HG03354 (cell line): ENCODE data around the gene SBK3.
"Not testable (repeated sequence)": the region's sequence is repeated elsewhere in the genome, so short reads cannot be mapped to it uniquely, and the experiment has no call there.

ENCODE experiments used
- ATAC-seq: cut with Tn5 transposase; IDR thresholded peaks from one replicate; pipeline ENCODE4 v1.9.1; 2021; ENCODE audit warnings: mild to moderate bottlenecking; ENCODE audit not compliant: unreplicated experiment, poor library complexity, severe bottlenecking

The SBK3 gene

GRCh38 chr19:55544014-55544413 is 1.3 kb downstream of the SBK3 start:
- ATAC-seq: no peak

- no peak for ATAC-seq
Measured at GRCh38 chr19:55543567-55543966, 1.8 kb downstream of the SBK3 start.

DNA sequence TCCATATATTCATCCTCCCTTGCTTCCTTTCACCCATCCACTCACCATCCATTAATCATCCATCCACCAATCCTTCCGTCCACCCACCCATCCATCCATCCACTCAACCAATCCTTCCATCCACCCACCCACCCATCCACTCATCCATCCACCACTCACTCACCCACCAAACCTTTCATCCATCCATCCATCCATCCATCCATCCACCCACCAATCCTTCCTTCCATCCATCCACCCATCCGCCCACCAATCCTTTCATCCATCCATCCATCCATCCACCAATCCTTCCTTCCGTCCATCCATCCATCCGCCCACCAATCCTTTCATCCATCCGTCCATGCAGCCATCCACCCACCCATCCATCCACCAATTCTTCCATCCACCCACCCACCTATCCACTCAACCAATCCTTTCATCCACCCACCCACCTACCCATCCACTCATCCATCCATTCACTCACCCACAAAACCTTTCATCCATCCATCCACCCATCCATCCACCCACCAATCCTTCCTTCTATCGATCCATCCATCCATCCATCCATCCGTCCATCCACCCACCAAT is 3.0 kb downstream of the SBK3 start:
- no peak for ATAC-seq

GRCh38 chr19:55541091-55541490 is 4.3 kb downstream of the SBK3 start:
- no peak for ATAC-seq

DNA sequence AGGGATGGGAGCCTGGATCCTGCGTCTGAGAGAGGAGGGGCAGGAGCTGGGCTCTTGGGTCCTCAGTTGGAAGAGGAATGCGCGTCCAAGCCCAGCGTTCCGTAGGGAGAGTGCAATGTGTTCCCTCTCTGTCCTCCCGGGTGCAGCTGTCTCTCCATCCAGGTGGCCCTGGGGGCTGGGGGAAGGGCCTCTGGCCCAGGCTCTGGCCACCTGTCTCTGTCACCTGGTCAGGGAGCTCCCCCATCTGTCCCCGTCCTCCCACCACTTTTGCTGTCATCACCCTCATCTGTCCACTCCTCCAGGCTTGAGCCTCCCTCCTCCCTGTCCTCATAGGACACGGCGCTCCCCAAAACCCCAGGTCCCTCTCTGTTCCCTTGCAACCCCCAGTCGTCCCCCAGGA is 4.7 kb downstream of the SBK3 start:
- ATAC-seq: no peak

GRCh38 chr19:55539090-55539984 is 6.0 kb downstream of the SBK3 start:
- no peak for ATAC-seq

- ATAC-seq: no peak
Measured at GRCh38 chr19:55538132-55538531, 7.2 kb downstream of the SBK3 start.

GRCh38 chr19:55537741-55538111 is 7.6 kb downstream of the SBK3 start:
- no peak for ATAC-seq

DNA sequence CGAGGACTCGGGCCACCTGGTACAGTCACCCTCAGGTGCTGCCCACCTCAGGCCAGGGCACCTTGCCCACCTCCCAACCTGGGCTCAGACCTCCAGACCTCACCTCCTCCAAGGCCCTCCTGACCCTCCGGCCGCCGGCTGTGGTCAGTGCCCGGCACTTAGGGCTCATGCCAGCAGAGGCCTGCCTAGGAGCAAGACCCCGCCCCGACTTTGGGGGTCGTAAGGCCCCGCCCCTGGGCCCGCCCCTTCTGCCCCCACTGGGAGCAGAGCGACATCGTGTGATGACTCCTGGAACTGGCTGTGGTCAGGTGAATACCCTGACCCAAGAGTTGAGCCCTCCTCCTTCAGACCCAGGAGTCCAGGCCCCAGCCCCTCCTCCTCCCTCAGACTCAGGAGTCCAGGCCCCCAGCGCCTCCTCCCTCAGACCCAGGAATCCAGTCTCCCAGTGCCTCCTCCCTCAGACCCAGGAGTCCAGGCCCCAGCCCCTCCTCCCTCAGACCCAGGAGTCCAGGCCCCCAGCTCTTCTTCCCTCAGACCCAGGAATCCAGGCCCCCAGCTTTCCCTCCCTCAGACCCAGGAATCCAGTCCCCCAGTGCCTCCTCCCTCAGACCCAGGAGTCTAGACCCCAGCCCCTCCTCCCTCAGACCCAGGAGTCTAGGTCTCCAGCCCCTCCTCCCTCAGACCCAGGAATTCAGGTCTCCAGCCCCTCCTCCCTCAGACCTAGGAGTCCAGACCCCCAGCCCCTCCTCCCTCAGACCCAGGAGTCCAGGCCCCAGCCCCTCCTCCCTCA is 8.2 kb downstream of the SBK3 start, which contains the start of gene SBK2:
TSS of gene SBK2 (minus strand) at position 183 of the 790 bp plus-strand sequence. CDS start 839 bp downstream, outside the sequence.
- no peak for ATAC-seq

GRCh38 chr19:55536366-55536765 is 9.0 kb downstream of the SBK3 start:
- ATAC-seq: no peak

GRCh38 chr19:55535965-55536350 is 9.4 kb downstream of the SBK3 start:
- no peak for ATAC-seq

DNA sequence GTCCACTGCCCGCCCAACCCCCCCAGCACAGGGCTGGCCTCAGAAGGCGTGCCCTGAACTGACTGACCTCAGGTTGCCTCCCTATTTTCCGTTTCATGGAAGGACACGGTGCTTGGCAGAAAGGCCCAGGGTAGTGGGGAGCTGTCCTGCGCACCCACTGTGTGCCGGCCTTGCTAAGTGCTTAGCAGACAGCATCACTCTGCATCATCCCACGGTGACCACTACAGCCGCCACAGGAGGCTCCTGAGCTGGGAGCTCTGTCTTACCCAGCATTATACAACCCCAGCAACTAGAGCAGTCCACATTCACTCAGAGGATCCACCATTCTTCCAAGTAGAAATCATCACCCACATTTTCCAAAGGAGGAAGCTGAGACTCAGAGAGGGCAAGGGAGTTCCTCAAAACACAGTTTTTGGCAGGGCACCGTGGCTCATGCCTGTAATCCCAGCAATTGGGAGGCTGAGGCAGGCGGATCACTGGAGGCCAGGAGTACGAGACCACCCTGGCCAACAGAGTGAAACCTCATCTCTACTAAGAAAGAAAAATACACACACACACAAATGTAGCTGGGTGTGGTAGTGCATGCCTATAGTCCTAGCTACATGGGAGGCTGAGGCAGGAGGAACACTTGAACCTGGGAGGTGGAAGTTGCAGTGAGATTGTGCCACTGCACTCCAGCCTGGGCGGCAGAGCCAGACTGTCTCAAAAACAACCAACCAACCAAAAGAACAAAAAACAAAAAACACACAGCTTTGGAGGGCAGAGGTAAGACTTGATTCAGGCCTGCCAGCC is 10.0 kb downstream of the SBK3 start:
- no peak for ATAC-seq

DNA sequence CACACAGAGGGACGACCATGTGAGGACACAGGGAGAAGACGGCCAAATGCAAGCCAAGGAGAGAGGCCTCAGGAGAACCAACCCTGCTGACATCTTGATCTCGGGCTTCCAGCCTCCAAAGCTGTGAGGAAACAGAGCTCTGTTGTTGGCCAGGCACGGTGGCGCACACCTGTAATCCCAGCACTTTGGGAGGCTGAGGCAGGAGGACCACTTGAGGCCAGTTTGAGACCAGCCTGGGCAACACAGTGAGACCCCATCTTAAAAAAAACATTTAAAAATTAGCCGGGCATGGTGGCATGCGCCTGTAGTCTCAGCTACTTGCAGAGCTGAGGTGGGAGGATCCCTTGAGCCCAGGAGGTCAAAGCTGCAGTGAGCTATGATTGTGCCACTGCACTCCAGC is 11.1 kb downstream of the SBK3 start:
- ATAC-seq: not testable (repeated sequence)

DNA sequence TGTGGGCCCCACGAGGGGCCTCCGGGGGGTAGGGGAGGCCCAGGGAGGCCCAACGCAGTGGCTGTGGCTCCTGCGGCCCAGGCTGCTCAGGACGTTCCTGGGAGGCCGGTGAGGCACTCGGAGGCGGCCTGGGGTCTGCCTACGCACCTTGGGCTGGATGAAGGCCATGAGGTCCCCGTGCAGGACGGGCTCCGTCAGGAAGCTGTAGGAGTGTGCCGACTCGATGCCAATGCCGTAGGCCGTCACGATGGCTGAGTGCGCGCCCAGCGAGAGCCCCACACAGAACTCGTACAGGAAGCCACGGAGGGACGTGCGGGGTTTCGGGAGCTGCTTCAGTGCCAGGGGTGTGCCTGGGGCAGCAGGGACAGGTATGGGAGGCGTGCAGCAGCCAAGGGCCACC is 14.3 kb downstream of the SBK3 start:
- ATAC-seq: no peak

DNA sequence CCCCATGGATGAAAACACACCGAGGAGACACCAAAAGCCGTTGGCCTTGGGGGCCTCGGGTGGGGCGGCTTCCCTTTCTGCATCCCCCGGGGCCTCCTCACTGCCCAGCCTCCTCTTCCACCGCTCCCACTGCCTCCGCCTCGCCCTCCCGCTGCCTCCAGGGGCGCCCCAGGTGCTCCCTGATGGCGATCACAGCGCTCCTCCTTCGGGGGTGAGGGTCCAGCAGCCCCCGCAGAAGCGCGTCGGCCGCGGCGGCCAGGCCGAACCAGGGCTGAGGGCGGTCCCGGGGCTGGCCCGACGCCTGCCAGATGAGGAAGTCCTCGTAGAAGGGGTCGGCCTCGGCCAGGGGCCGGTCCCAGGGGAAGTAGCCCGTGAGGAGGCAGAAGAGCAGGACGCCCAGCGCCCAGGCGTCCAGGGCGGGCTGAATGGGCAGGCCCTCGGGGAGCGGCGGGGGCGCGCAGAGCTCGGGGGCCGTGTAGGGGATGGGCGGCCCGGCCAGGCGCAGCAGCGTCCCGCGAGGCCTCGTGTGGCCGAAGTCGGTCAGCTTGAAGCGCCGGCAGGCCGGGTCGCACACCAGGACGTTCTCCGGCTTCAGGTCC is 15.6 kb downstream of the SBK3 start:
- ATAC-seq: no peak

- no peak for ATAC-seq
Measured at GRCh38 chr19:55528030-55528803, 17.1 kb downstream of the SBK3 start.

GRCh38 chr19:55527197-55528029 is 17.9 kb downstream of the SBK3 start:
- ATAC-seq: no peak
